ENCODE measurements around the gene RPL27.
"Not testable (repeated sequence)": the region's sequence is repeated elsewhere in the genome, so short reads cannot be mapped to it uniquely, and the experiment has no call there.

Gene RPL27

DNA sequence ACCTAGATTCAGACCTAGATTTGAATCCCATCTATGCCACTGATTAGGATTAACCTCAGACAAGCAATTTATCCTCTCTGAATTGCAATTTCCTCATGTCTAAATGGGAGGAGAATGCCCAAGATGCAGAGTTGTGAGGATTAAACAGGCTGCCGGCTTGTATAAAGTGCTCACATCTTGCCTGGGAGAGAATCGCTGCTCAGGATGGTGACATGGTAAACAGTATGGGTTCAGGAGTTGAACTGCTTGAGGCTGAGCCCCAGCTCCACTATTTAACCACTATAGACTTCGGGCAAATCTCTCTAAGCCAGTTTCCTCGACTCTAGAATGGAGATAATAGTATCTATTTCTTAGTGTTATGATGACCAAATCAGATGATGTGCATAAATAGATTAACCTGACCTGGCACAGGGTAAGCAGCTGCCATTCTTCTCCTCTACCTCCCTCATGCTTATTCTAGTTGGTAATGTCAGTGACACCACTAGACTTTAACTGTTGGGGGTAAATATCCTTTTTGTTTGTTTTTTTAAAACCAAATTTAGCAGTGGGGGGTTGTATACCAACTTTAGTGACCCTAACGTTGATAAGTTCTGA is 732 bp upstream of the RPL27 start:
- DNase-seq, result no peak

DNA sequence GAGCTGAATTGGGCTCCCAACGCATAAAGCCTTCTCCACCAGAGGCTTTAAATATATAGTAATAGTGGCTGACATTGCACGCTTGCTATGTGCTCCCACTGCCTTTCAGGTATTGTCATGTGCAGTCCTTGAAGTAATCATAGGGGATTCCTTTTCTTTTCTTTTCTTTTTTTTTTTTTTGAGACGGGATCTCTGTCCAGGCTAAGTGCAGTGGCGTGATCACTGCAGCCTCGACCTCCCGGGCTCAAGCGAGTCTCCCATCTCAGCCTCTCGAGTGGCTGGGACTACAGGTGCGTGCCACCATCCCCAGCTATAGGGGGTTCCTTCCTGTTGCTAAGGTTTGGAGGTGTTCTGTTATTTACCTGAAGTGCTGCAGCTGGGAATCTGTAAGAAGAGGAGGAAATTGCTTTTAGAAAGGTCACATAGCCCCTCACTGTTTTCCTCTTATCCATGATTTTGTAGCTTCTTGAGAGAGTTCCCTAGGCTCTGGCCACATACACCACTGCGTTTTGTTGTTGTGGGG is 845 bp downstream of the RPL27 start:
- no peak for DNase-seq

DNA sequence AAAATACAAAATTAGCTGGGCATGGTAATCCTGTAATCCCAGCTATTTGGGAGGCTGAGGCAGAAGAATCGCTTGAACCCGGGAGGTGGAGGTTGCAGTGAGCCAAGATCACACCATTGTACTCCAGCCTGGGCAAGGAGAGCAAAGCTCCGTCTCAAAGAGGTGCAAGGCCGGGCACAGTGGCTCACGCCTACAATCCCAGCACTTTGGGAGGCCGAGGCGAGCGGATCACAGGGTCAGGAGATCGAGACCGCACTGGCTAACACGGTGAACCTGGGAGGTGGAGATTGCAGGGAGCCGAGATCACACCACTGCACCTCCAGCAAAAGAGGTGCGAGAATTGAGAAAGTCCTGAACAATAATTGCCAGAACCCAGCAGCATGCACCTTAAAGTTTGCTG is 2.7 kb downstream of the RPL27 start:
- DNase-seq, result not testable (repeated sequence)

DNA sequence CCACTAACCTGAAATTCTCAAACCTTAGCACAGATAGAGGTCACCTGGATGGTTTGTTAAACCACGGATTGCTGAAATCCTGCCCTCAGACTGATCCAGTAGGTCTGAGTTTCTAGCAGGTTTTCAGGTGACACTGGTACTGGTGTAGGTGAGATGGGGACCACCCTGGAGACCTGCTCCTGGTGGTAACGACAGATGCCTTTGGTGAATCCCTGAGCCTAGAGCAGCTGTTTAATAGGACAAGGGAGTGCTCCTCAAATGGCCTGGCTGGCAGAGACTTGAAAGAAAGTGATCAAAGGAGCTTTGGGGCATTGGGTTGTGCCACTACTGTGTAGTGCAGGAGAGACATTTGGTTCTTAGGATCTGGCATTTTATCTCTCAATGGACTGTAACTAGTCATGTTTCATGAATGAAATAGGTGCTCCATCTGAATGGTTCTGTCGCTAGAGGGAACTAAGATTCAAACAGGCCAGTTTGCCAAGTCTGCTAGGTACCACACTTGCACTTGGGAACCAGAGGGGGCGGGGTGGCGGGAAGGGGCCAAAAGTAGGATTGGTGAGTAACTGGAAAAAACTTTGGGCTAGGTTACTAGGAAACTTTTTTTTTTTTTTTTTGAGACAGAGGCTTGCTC is 5.4 kb downstream of the RPL27 start:
- no peak for DNase-seq

DNA sequence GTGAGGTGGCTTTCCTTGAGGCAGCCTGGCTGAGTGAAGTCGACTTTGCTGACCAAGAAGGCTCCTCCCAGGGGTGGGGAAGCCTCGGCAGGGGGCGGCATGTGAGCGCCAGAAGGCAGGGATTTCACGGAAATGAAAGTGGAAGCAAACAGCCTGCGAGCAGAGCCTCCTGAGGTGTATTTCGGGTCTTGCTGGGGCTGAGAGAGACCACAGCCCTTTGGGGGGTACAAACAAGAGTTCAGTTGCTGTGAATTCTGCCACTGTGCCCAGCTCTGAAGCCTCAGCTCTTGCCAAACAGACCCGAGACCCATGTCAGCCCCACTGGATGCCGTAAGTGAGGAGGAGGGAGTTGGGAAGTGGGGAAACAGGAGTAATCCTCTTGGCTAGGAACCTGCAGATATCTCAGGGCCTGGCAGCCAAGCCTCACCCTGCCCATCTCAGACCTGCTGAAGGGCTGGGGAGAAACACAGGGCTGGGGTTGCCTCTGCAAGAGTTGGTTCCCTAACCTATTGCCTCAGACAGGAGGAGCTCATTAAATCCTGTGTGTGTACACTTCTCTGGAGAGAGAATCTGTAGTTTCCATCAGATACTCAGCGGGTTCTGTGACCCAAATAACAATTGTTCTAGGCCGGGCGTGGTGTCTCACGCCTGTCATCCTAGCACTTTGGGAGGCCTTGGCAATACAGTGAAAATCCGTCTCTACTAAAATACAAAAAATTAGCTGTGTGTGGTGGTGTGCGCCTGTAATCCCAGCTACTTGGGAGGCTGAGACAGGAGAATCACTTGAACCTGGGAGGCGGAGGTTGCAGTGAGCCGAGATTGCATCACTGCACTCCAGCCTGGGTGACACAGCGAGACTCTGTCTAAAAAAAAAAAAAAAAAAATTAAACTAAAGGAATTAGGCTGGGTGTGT is 8.7 kb downstream of the RPL27 start, which contains the start of gene IFI35:
TSS of gene IFI35 (plus strand) at position 146 of the 913 bp plus-strand sequence. CDS start at position 310, 164 bp downstream.
- peak; percentile 73 for DNase-seq

DNA sequence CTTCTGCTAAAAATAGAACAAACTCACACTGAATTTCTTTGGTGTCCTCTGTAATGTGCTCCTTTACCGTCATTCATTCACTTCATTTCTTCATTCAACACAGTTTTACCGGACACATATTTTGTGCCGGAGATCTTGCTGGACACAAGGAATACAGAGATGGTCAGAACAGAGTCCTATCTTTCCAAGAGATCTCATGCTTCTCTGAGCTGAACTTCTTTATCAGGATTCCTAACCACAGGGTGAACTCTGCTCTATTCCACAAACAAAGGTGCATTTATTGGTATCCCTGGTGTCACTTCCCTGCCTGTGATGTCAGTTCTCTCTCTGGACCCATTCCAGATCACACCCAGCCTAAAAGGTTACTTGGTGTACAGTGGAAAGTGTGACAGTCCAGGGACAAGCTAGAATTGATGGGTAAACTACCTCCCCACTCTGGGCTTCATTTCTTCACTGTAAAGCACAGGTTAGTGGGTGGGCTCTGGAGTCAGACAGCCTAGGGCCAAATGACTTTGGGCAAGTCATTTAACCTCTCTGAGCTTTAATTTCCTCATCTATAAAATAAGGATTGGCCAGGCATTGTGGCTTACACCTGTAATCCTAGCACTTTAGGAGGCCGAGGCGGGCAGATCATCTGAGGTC is 12.6 kb downstream of the RPL27 start:
- no peak for DNase-seq

DNA sequence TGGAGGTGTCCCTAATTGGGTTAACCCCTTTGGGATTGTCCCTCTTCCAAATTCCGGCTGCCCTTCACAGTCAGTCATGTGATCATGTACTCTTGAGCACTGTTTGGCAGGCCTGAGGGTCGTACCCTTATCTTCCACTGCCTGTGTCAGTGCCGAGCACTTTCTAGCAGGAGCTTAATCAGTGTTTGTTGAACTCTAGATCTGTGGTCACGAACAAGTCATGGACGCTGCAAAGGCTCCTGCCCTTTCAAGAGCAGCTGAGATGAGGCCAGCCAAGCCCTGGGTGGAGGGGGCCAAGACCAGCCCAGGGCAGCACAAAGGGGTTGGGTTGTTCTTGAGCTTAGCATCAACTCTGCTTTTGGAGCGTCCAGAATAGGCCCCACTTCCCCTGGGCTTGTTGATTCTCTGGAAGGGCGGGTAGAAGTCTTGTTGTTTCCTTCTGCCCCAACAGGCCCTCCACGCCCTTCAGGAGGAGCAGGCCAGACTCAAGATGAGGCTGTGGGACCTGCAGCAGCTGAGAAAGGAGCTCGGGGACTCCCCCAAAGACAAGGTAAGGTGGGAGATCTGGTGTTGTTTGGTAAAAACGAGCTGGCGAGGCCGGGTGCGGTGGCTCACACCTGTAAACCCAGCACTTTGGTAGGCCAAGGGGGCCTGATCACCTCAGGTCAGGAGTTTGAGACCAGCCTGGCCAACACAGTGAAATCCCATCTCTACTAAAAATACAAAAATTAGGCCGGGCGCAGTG is 13.7 kb downstream of the RPL27 start:
- no peak for DNase-seq

DNA sequence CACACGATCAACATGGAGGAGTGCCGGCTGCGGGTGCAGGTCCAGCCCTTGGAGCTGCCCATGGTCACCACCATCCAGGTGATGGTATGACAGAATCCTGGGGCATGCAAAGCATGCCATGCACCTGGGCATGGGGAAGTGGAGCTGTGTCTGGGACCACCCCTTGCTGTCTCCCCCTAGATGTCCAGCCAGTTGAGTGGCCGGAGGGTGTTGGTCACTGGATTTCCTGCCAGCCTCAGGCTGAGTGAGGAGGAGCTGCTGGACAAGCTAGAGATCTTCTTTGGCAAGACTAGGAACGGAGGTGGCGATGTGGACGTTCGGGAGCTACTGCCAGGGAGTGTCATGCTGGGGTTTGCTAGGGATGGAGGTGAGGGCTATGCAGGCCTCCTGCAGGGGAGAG is 15.1 kb downstream of the RPL27 start:
- no peak for DNase-seq

DNA sequence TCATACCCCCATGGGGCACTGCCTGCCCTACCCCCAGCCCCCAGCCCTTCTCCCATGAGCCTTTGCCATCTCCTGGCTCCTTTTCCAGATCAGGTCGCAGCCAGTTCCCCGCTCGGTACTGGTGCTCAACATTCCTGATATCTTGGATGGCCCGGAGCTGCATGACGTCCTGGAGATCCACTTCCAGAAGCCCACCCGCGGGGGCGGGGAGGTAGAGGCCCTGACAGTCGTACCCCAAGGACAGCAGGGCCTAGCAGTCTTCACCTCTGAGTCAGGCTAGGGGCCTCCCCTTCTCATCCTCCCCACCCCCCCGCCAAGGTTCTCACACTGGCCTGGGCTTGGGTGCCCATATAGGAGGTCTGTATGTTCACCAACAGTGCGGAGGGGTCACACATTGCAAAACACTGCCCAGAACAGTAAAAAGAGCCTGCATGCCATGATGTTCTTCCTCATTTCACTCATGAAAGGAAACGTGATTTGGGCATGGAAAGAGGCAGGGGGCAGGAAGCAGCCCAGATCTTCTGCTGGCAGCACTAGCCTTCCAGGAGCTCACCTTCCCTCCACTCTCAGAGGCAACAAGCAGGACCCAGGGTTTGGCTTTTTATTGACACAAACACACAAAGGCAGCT is 15.9 kb downstream of the RPL27 start:
- DNase-seq, result no peak

DNA sequence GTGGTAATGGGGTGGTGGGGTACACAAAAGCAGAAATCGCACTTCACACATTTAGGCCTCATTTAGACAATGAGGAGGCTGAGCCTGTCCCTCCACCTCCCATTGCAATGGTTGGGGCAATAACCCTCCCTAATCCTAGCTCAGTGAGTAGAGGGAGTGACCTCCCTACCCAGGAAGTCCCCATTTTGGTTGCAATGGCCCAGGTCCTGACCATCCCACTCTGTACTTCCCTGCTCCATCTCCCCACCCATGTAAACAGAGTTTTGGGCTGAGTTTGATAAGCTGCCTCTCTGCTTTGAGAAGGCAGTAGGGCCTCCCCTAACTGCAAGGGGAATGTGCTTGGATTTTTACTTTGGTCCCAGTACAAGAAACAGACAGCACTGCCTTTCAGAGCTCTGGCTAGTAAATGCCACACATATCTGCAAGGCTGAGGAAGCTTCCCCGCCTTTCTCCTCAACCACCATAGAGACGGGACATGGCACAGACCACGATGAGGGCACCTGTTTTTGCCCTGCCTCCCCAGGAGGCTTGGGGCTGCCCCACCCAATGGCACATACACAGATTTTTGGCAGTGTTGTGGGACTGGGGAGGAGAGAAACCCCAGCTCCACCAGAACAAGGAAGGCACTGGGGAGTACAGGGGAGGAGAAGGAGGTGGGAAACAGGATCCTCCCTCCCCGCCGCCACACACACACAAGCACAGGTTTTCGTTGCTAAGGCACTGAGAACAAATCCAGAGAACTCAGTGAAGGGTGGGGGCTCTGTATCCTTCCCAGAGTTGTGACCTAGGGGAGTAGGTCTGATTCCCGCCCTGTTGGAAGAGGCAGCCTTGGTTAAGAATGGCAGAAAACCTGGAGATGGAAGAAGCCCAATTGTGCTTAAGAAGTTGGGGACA is 16.7 kb downstream of the RPL27 start:
- DNase-seq, result no peak

DNA sequence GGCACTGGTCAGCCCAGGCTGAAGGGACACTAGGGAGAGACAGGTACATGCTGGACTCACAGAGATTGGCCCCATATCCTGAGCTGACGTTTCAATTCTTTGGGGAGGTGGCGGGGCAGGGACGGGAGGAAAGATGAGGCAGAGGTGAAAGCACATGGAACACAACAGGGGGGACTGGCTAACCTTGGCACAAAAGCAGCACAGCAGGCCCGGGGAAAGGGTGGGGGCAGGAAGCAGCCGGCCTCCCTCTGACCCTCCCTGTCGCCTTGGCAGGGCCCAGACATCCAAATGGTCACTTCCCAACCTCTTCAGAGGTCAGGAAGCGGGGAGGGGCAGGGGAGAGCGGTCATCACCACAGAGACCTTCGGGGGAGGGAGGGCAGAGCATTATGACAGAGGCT is 17.4 kb downstream of the RPL27 start:
- no peak for DNase-seq

DNA sequence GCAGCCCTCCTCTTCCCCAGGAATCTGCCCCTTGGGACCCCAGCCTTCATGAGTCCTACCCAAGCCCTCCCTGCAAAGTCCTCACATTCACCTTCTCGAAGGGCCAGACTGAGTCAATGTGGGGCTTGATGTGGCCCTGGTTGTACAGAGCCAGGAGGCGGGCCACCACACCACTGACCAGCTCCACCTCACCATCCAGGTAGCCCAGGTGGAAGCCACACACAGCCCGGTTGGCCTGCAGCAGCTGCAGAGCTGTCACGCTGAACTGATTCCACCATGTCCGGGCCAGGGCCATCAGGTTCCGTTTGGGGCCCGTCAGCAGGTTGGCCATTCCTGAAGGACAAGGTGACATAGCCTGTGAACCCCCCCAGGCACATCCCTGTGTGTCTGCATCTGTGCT is 18.0 kb downstream of the RPL27 start:
- DNase-seq, result no peak

DNA sequence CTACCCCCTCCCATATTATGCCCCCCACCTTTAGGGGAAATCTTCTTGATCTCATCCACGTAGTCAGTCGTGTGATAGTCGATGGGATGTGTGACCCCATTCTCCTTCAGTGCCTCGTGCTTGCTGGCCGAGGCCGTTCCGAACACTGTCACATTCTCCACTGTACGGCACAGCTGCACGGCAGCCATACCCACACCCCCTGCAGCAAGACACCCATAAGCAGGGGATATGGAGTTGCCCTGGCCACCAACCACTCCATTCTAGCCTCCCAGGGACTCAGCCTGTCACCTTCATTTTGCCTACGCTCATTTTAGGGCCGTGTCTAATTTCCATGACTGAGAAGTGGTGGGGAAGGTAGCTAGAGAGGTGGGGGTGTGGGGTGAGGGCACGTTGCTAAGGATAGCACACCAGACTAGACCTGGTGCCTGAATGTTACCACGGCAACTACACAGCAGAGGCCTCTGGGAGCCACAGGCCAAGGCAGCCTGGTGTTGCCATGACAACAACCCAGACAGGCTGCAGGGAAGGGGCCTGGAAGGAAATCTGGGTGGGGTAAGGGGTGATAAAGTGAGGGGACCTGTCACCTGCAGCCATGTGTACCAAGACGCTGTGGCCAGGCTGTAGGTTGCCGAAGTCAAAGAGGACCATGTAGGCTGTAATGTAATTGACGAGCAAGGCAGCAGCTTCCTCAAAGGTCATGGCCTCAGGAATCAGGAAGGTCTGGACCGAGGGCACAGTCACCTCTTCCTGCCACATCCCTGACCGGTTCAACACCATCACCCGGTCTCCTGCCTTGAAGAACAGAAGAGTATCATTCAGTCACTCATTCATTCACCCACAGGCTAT is 20.0 kb downstream of the RPL27 start:
- no peak for DNase-seq

DNA sequence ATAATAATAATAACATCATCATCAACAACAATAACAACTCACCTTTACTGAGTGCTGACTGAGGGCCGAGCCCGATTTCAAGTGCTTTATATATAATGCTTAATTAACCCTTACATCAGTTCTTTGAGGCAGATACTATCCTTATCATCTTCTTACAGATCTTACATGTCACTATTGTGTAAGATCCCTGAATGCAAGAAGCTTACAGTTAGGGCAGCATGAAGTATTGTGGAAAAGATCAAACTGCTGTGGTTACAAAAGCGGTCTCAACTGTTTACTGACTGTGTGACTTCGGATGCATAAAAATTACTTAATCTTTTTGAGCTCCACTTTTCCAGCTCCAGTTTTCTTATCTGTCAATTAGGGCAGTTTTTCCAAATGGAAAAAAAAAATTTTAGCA is 20.7 kb downstream of the RPL27 start:
- DNase-seq, result no peak

DNA sequence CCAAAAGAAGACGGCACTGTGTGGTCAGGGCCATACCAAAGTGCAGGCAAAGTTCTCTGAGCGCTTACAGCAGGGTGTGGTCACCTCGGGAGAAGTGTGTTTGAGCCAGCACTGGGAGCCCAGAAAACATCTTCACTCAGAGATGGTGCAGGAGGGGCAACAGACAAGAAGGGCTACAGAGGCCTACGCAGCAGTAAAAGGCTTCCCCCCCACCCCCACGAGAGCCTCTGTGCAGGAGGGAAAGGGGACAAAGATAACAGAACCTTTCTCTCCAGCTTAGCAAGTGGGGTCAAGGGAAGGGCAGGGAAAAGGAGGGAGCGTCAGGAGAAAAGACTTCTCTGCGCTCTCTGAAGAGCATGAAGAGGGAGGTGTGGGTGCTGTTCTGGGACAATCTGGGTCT is 21.2 kb downstream of the RPL27 start:
- no peak for DNase-seq

DNA sequence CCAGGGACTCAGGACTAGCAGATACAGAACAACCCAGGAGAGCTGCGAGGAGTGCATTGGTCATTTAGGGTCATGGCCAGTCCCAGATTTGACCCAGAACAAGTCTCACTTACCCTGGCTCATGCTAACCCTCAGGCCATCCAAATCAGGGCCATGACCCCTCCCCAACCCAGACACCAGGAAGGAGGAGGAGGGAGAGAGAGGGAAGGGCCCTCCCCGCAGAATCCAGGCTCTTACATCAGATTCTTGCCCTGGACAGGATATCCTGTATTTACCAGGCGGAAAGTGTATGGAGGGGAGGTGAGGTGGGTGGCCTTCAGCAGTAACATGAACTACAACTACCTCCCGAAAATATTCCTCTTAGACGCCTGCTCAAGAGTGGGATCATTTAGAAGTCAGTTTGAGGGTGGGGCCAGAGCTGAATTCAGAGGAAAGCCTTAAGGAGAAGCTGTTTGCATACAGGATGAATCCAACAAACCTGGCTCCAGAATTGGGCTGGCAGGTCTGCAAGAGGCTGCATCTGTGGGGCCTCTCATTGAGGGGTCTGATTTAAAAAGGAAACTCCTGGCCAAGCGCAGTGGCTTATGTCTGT is 21.9 kb downstream of the RPL27 start:
- no peak for DNase-seq

DNA sequence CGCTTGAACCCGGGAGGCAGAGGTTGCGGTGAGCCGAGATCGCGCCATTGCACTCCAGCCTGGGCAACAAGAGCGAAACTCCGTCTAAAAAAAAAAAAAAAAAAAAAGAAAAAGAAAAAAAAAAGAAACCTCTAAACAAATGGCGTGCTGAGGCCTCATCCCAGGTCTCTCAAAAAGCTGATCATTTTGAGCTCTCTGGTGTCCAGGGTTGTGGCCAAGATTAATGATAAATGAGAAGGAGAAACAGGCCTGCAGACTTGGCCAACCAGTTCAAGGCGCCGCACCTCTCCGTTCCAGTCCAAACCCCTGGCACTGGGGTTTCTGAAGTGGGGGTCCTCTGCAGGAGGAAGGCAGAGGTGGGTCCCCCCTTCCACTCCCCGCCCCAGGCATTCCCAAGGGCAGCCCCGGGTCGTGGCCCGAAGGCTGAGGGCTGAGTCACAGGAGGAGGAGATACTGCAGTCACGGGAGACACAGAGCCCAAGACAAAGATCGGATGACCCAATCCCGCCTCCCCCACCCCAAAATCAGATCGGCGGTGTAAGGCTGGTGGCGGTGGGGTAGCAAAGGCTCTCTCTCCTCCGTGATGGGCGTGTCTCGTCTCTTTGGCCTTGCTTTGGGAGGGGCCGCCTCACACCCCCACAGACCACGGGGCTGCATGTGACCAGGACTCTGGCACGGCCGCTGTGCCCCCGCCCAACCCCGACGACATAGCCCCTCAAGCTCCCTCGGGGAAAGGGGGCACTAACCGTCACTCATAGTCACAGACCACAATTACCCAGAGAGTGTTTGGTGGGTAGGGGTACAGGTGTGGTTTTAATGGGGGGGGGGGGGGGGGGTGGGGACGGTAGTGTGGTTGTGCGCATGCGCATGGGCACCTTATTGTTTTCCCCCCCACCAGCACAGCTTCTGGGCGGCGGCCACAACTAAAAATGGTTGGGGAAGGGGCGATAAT is 22.8 kb downstream of the RPL27 start:
- no peak for DNase-seq
